NCI-H187 (cell line): ENCODE measurements around the gene SPOUT1.
"Not testable (repeated sequence)": the region's sequence is repeated elsewhere in the genome, so short reads cannot be mapped to it uniquely, and the experiment has no call there.

Experiments
- DNase-seq, 2 experiments: peaks; one replicate each; lab custom pipeline; 2025; lab: John Stamatoyannopoulos, UW

SPOUT1 gene

DNA sequence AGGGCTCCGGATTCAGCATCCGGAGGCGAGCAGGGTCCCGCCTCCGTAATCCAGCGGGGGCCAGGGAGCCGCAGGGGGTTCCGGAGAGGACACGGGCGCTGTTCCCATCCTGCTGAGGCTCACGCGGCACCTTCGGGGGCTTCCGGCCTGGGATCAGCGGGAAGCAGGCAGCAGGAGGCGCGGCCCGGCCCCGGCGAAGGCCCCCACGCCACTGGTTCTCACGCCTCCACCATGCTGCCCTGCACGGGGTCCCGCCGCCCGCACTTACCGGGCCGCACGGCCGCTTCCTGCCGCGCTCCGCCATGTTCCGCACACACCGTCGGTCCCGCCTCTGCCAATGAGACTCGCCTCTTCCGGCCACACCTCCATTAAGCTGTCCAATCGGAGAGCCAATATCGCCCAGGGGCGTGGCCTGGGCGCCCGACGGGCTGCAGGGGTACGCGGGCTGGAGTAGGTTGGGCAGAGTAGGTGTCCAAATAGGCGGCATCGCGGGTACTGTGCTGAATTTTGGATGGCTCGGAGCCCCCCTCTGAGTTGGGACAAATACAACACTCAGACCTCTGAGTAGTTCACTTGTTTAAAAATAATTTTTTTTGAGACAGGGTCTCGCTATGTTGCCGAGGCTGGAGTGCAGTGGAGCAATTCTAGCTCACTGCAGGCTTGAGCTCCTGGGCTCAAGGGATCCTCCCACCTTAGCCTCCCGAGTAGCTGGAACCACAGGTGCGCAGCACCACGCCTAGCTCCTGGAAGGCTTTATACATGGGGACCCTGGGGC, at the start of gene SPOUT1:
Gene SPOUT1, minus strand, starts transcription at position 318 of the 775 bp plus-strand sequence. Its CDS starts 14 bp downstream, at position 304.
- DNase-seq = peak; percentile 47 to 76

- DNase-seq = no peak
Observed at GRCh38 chr9:128877852-128878251, 48.3 kb upstream of the SPOUT1 start.

DNA sequence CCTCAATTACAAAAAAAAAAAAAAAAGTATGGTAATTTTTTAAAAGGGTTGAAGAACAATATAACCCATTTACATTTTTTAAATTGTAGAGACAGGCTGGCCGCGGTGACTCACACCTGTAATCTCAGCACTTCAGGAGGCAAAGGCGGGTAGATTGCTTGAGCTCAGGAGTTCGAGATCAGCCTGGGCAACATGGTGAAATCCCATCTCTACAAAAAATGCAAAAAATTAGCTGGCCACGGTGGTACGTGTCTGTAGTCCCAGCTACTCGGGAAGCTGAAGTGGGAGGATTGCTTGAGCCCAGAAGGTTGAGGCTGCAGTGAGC, 41.3 kb upstream of the SPOUT1 start:
- not testable (repeated sequence) for DNase-seq

DNA sequence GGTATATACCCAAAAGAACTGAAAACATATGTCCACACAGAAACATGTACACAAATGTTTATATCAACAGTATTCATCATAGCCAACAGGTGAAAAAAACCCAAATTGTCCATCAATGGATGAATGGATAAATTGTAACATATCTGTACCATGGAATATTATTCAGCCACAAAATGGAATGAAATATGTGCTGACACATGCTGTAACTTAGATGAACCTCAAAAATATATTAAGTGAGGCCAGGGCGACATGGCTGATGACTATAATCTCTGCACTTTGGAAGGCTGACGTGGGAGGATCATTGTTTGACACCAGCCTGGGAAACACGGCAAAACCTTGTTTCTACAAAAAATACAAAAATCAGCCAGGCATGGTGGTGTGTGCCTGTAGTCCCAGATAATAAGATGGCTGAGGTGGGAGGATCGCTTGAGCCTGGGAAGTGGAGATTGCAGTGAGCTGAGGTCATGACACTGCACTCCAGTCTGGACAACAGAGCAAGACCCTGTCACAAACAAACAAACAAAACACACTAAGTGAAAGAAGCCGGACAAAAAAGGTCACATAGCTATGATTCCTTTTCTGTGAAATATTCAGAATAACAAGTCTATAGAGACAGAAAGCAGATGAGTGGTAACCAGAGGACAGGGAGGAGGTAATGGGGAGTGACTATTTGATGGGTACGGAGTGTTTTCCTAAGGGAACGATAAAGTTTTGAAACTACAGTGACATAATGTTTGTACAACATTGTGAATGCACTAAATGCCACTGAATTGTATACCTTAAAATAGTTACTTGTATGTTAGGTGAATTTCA, 40.7 kb upstream of the SPOUT1 start:
- DNase-seq = no peak

DNA sequence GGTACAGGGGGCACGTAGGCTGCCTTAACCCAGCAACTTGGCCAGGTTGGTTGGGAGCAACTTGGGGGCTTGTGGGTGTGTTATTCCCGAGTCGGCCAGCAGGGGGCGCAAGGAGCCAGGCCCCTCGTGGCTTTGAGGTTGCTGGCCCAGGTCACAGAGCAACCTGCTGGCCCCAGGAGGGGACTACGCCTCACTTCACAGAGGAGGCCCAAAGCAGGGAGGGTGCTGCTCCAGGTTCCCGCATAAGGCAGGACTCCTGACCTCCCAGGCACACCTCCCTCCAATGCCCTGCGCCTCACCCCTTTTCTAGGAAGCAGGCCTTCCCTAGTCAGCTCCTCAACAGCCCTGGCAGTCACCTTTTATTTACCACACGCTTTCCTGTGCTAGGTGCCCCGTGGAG, 34.1 kb upstream of the SPOUT1 start:
- peak in 1 of 2 experiments; percentile 3 for DNase-seq

GRCh38 chr9:128862401-128862851, 32.8 kb upstream of the SPOUT1 start:
- no peak for DNase-seq

- no peak for DNase-seq
Observed at GRCh38 chr9:128861501-128861900, 31.9 kb upstream of the SPOUT1 start.

DNA sequence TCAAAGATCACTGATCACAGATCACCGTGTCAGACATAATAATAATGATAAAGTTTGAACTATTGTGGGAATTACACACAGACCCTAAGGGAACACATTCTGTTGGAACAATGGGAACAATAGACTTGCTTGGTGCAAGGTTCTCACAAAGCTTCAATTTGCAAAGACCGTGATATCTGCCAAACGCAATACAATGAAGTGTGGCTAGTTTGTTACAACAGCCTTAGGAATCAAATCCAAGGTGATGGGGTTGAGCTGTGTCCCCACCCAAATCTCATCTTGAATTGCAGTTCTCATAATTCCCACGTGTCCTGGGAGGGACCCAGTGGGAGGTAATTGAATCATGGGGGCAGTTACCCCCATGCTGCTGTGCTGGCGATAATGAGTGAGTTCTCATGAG, 31.3 kb upstream of the SPOUT1 start:
- no peak for DNase-seq

- not testable (repeated sequence) for DNase-seq
Observed at GRCh38 chr9:128858476-128858875, 28.9 kb upstream of the SPOUT1 start.

GRCh38 chr9:128854454-128854853, 24.9 kb upstream of the SPOUT1 start:
- not testable (repeated sequence) for DNase-seq

- not testable (repeated sequence) for DNase-seq
Observed at GRCh38 chr9:128852646-128853045, 23.1 kb upstream of the SPOUT1 start.

- not testable (repeated sequence) for DNase-seq
Observed at GRCh38 chr9:128851779-128852600, 22.4 kb upstream of the SPOUT1 start.

GRCh38 chr9:128851024-128851423, 21.4 kb upstream of the SPOUT1 start:
- DNase-seq = not testable (repeated sequence)

GRCh38 chr9:128847803-128848202, 18.2 kb upstream of the SPOUT1 start:
- DNase-seq = no peak

- no peak for DNase-seq
Observed at GRCh38 chr9:128846680-128847030, 17.1 kb upstream of the SPOUT1 start.

DNA sequence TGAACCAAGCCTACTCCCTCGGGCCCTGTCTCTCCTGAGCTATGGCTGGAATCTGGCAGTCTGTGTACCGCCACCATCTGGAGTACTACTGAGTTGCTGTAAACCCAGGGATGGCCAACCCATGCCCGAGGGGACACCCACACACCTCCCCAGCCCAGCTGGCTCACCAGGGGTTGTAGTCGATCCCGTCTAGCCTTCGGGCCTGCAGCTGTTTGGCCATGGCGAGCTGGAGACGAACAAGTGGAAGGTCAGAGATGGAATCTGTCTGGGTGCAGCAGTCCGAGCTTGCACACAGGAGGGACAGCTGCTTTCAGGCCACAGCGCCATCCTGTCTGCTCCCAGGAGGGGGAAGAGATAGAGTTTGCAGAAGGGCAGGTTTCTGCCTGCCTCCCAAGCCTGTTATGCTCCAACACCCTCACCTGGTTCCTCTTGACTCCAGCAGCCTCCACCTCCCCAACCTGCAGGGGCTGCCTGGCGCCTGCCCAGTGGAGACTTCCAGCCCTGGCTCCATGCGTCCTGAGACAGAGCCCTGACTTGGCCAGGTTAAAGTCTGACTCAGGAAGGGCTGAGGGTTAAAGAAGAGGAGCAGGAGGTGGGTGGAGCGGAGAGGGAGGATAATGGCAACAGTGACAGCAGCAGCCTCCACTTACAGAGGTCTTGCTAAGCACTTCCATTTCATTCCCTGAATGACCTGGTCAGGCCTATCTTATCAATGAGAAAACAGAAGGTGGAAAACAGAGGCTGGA, 15.8 kb upstream of the SPOUT1 start:
- DNase-seq = peak; percentile 52 to 56

- DNase-seq = not testable (repeated sequence)
Observed at GRCh38 chr9:128843171-128843570, 13.6 kb upstream of the SPOUT1 start.

- DNase-seq = no peak
Observed at GRCh38 chr9:128841694-128842492, 12.3 kb upstream of the SPOUT1 start.

DNA sequence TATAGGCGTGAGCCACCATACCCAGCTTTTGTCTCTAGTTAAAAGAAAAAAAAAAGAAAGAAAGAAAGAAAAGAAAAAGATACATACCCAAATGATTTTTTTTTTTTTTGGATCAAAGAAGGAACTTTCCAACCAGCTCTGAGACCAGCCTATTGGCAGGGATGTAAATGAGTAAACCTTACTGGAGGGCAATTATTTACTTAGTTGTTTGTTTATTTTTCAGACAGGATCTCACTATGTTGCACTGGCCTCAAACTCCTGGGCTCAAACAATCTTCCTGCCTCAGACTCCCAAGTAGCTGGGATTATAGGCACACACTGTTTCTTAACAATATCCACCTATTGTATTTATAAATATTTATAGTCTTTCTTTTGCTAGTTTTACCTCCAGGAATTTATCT, 10.9 kb upstream of the SPOUT1 start:
- DNase-seq = no peak

DNA sequence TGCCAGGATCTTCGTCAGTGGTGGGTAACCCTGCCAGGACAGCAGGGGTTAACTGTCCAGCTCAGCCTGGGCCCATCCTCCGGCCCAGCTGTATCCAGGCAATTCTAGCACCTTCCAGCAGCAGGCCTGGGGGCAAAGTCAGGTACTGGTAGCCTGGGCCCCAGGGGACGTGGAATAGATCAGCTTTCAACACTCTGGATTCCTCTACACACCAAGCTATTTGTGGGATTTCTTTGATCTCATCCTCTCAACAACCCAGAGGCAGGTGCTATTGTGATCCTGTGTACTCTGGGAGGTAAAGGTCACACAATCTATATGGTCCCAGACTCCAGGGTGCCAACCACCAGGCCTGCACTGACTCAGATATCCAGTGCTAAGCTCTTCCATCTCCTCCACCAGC, 8.7 kb upstream of the SPOUT1 start:
- DNase-seq = no peak
